CD4-positive, CD25-positive, alpha-beta regulatory T cell (primary cell): Measurements from ENCODE around the gene VEGFA. TPM values are rescaled to one million over a fixed set of nuclear protein-coding genes. Genes with fewer than 3 reads are reported as not detected.

Source experiments
- ATAC-seq, 2 donors: fragments of 150-1000 bp; cut with Tn5 transposase; one replicate each; pipeline ENCODE4 v1.10.0; 2021; ENCODE audit warnings: low read depth in 2 of 2, moderate number of reproducible peaks in 2 of 2, moderate library complexity in 1 of 2
- DNase-seq, 3 donors: peaks; one replicate each; pipeline versions ENCODE4 v3.0.0 to v3.0.0-alpha.2; 2012 to 2022; ENCODE audit warnings: mixed read lengths in 1 of 3
- H3K27ac ChIP-seq: one replicate; pipeline ENCODE4 v1.7.0; 2013; ENCODE audit warnings: mild to moderate bottlenecking, low read length; ENCODE audit not compliant: insufficient read depth, poor library complexity, severe bottlenecking
- H3K27me3 ChIP-seq: one replicate; pipeline ENCODE4 v1.7.0; 2013; ENCODE audit warnings: low read length; ENCODE audit not compliant: control insufficient read depth, insufficient read depth
- H3K36me3 ChIP-seq: one replicate; pipeline ENCODE4 v1.7.0; 2013; ENCODE audit warnings: mild to moderate bottlenecking, low read length, moderate library complexity; ENCODE audit not compliant: control insufficient read depth, insufficient read depth
- H3K4me1 ChIP-seq: 2 replicates; pipeline ENCODE4 v1.7.0; 2013; ENCODE audit warnings: mild to moderate bottlenecking, low read length; ENCODE audit not compliant: insufficient read depth, control insufficient read depth, poor library complexity, severe bottlenecking
- H3K4me3 ChIP-seq: one replicate; pipeline ENCODE4 v1.7.0; 2013; ENCODE audit warnings: low read depth, mild to moderate bottlenecking, low read length, moderate library complexity
- H3K9me3 ChIP-seq, 2 experiments: 1 replicate in 1 of 2; 2 replicates in 1 of 2; pipeline ENCODE4 v1.7.0; 2013; ENCODE audit warnings: low read length in 2 of 2, mild to moderate bottlenecking in 1 of 2, moderate library complexity in 1 of 2; ENCODE audit not compliant: control insufficient read depth in 2 of 2
- H3K27ac Mint-ChIP-seq, 3 donors: one replicate each; pipeline ENCODE4 v1.8.0; 2020 to 2022; ENCODE audit warnings: mild to moderate bottlenecking in 3 of 3, mixed read lengths in 3 of 3, moderate library complexity in 2 of 3
- H3K27me3 Mint-ChIP-seq: one replicate; pipeline ENCODE4 v1.8.0; 2022; ENCODE audit warnings: mild to moderate bottlenecking, mixed read lengths
- H3K36me3 Mint-ChIP-seq: one replicate; pipeline ENCODE4 v1.8.0; 2020; ENCODE audit warnings: mixed read lengths
- H3K4me1 Mint-ChIP-seq, 4 donors: one replicate each; pipeline ENCODE4 v1.8.0; 2020 to 2022; ENCODE audit warnings: mixed read lengths in 4 of 4, mild to moderate bottlenecking in 1 of 4
- H3K4me3 Mint-ChIP-seq, 4 donors: one replicate each; pipeline ENCODE4 v1.8.0; 2020 to 2022; ENCODE audit warnings: mild to moderate bottlenecking in 4 of 4, mixed read lengths in 4 of 4, moderate library complexity in 3 of 4
- H3K9me3 Mint-ChIP-seq, 7 donors: one replicate each; pipeline ENCODE4 v1.8.0; 2020 to 2022; ENCODE audit warnings: mixed read lengths in 7 of 7, mild to moderate bottlenecking in 3 of 7, moderate library complexity in 2 of 7
- polyA plus RNA-seq, 4 donors: library from polyadenylated mRNA; unstranded; fragments of 300-500 nt; fragmentation: Illumina TruSeq; gene quantifications; one replicate each; pipeline ENCODE4 v1.2.3, GENCODE V29; 2021
- total RNA-seq: library from RNA; stranded (reverse); gene quantifications from one replicate; pipeline ENCODE4 v1.2.3, GENCODE V29; 2022

The VEGFA gene
- total and polyA plus RNA-seq, 5 donors from 2014 or later, result 0.01 to 0.22 (median 0.13) TPM; not detected in 2

- Mint-ChIP-seq H3K27me3 (peaks cover 14% of the 10 kb centered on the region), H3K27ac (no peak overlapping the region), H3K4me3 (no peak overlapping the region), H3K36me3 (no peaks in the 10 kb centered on the region), H3K4me1 (no peaks in the 10 kb centered on the region), H3K9me3 (peaks cover 0 to 1% (median 0%) of the 10 kb centered on the region in 7 donors)
- Histone ChIP-seq H3K9me3 (no peaks in the 10 kb centered on the region), H3K27me3 (peaks cover 5% of the 10 kb centered on the region), H3K4me3 (no peak overlapping the region), H3K36me3 (no peaks in the 10 kb centered on the region), H3K27ac (no peak overlapping the region), H3K4me1 (no peaks in the 10 kb centered on the region)
- ATAC-seq, result no peak
- DNase-seq, result no peak
Measured at GRCh38 chr6:43744931-43745727, 24.9 kb upstream of the VEGFA start.

- DNase-seq (no peak), ATAC-seq (no peak)
- Histone ChIP-seq H3K27me3 (peaks cover 5% of the 10 kb centered on the region), H3K9me3 (no peaks in the 10 kb centered on the region), H3K36me3 (no peaks in the 10 kb centered on the region), H3K4me3 (no peak overlapping the region), H3K27ac (no peak overlapping the region), H3K4me1 (no peaks in the 10 kb centered on the region)
- Mint-ChIP-seq H3K4me3 (no peak overlapping the region), H3K9me3 (peaks cover 0 to 1% (median 0%) of the 10 kb centered on the region in 7 donors), H3K27me3 (peaks cover 14% of the 10 kb centered on the region), H3K4me1 (no peaks in the 10 kb centered on the region), H3K36me3 (no peaks in the 10 kb centered on the region), H3K27ac (no peak overlapping the region)
Measured at GRCh38 chr6:43746071-43746470, 23.9 kb upstream of the VEGFA start.

GRCh38 chr6:43746613-43747102 is 23.4 kb upstream of the VEGFA start:
- Mint-ChIP-seq H3K36me3 (no peaks in the 10 kb centered on the region), H3K4me1 (no peaks in the 10 kb centered on the region), H3K27me3 (peaks cover 14% of the 10 kb centered on the region), H3K4me3 (no peak overlapping the region), H3K27ac (no peak overlapping the region), H3K9me3 (peaks cover 0 to 1% (median 0%) of the 10 kb centered on the region in 7 donors)
- DNase-seq, result no peak
- no peak overlapping the region for H3K27ac ChIP-seq
- H3K4me3 ChIP-seq, result no peak overlapping the region
- H3K9me3 ChIP-seq, result no peaks in the 10 kb centered on the region
- no peaks in the 10 kb centered on the region for H3K36me3 ChIP-seq
- H3K27me3 ChIP-seq, result peaks cover 5% of the 10 kb centered on the region
- no peak for ATAC-seq
- H3K4me1 ChIP-seq, result no peaks in the 10 kb centered on the region

- H3K4me3 Mint-ChIP-seq, result no peak overlapping the region
- H3K36me3 ChIP-seq, result no peaks in the 10 kb centered on the region
- peaks cover 5% of the 10 kb centered on the region for H3K27me3 ChIP-seq
- no peak overlapping the region for H3K4me3 ChIP-seq
- H3K27ac Mint-ChIP-seq, result no peak overlapping the region
- H3K4me1 ChIP-seq, result no peaks in the 10 kb centered on the region
- peaks cover 0 to 1% (median 0%) of the 10 kb centered on the region in 7 donors for H3K9me3 Mint-ChIP-seq
- no peak overlapping the region for H3K27ac ChIP-seq
- no peaks in the 10 kb centered on the region for H3K4me1 Mint-ChIP-seq
- H3K36me3 Mint-ChIP-seq, result no peaks in the 10 kb centered on the region
- no peak for ATAC-seq
- no peak for DNase-seq
- H3K9me3 ChIP-seq, result no peaks in the 10 kb centered on the region
- peaks cover 14% of the 10 kb centered on the region for H3K27me3 Mint-ChIP-seq
Measured at GRCh38 chr6:43747784-43748183, 22.2 kb upstream of the VEGFA start.

GRCh38 chr6:43748765-43749164 is 21.2 kb upstream of the VEGFA start:
- Mint-ChIP-seq H3K36me3 (no peaks in the 10 kb centered on the region), H3K27me3 (peaks cover 14% of the 10 kb centered on the region), H3K27ac (no peak overlapping the region), H3K9me3 (peaks cover 0 to 4% (median 0%) of the 10 kb centered on the region in 7 donors), H3K4me3 (no peak overlapping the region), H3K4me1 (no peaks in the 10 kb centered on the region)
- Histone ChIP-seq H3K4me1 (no peaks in the 10 kb centered on the region), H3K9me3 (no peaks in the 10 kb centered on the region), H3K27ac (no peak overlapping the region), H3K4me3 (no peak overlapping the region), H3K36me3 (no peaks in the 10 kb centered on the region), H3K27me3 (peaks cover 5% of the 10 kb centered on the region)
- DNase-seq (no peak), ATAC-seq (no peak)

GRCh38 chr6:43749461-43749860 is 20.6 kb upstream of the VEGFA start:
- Histone ChIP-seq H3K36me3 (no peaks in the 10 kb centered on the region), H3K27me3 (peaks cover 5% of the 10 kb centered on the region), H3K4me1 (no peaks in the 10 kb centered on the region), H3K4me3 (no peak overlapping the region), H3K27ac (no peak overlapping the region), H3K9me3 (no peaks in the 10 kb centered on the region)
- ATAC-seq (no peak), DNase-seq (no peak)
- Mint-ChIP-seq H3K36me3 (no peaks in the 10 kb centered on the region), H3K27me3 (peaks cover 14% of the 10 kb centered on the region), H3K9me3 (peaks cover 0 to 5% (median 0%) of the 10 kb centered on the region in 7 donors), H3K4me3 (no peak overlapping the region), H3K27ac (no peak overlapping the region), H3K4me1 (no peaks in the 10 kb centered on the region)

- ATAC-seq, result no peak
- H3K9me3 Mint-ChIP-seq, result peaks cover 0 to 5% (median 0%) of the 10 kb centered on the region in 7 donors
- peaks cover 7% of the 10 kb centered on the region for H3K27me3 ChIP-seq
Measured at GRCh38 chr6:43750622-43751021, 19.4 kb upstream of the VEGFA start.

More at GRCh38 chr6:43750622-43751021, 19.4 kb upstream of the VEGFA start:
- Histone ChIP-seq H3K4me1 (no peaks in the 10 kb centered on the region), H3K4me3 (no peak overlapping the region), H3K9me3 (no peaks in the 10 kb centered on the region), H3K27ac (no peak overlapping the region), H3K36me3 (no peaks in the 10 kb centered on the region)
- Mint-ChIP-seq H3K27ac (no peak overlapping the region), H3K36me3 (no peaks in the 10 kb centered on the region), H3K4me3 (no peak overlapping the region), H3K4me1 (no peaks in the 10 kb centered on the region), H3K27me3 (peaks cover 11% of the 10 kb centered on the region)
- DNase-seq, result no peak
